NCI-H774 (cell line): ENCODE data around the gene GALE.
A peak's percentile ranks its signal among the peaks of the same experiment; 100 is the strongest.
"Not testable (repeated sequence)": the region's sequence is repeated elsewhere in the genome, so short reads cannot be mapped to it uniquely, and the experiment has no call there.

Experiments
- DNase-seq: peaks from one replicate; lab custom pipeline; 2025; lab: John Stamatoyannopoulos, UW

The GALE gene

DNA sequence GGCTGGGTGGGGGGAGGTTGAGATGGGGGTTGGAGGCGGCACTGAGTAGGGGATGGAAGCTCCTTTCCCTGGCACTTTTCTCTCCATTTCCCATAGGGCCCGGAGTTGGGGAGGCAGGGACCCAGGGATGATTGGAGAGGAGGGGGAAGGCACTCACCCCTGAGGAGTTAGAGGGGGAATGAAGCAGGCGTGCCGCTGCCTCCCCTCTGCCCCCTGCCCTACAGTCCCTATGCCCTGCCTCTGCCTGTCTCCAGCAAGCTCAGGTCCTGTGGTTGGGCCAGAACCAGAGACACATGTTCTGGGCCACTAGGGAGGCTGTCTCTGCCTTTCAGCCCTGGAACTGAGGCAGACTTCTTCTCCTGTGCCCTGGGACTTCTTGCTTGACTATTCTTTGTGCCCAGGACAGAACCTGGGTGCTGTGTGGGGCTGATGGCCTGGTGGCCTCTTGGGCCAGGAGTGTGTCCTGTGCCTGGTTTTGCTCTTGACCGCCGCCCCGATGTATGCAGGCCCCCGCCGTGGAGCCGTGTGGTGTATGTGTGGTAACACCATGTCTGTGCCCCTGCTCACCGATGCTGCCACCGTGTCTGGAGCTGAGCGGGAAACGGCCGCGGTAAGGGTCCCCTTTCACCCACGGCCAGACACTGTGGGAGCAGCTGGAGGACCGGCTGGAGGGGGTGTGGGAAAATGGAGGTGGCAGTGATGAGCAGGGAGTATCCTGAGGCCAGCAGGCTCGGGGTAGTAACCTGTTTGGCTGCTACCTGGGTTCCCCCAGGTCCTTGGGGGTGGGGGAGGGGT lies 8.2 kb downstream of the GALE start:
- DNase-seq = no peak

DNA sequence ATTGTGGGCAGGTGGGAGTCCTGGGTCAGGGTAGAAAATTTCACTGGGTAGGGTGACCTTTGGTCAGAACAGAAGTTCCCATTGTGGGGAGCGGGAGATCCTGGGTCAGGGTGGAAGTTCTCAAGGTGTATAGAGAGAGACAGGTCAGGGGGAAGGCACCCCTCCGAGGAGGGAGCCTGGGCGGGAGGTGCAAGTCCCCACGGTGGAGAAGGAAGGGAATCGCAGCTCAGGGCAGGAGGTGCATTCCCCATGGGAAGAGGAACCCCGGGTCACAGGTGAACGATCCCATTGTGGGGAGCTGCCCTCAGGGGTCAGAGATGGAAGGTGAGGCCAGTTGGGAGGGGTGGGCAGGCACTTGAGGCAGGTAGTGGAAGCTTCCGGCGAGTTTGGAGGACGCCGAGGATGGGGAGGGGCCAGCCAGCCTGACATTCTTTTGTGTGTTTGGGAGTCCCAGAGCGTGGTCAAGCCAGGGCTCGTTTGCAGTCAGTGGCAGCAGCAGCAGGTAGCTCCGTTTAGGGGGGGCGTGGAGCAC lies 9.0 kb downstream of the GALE start:
- DNase-seq = no peak

DNA sequence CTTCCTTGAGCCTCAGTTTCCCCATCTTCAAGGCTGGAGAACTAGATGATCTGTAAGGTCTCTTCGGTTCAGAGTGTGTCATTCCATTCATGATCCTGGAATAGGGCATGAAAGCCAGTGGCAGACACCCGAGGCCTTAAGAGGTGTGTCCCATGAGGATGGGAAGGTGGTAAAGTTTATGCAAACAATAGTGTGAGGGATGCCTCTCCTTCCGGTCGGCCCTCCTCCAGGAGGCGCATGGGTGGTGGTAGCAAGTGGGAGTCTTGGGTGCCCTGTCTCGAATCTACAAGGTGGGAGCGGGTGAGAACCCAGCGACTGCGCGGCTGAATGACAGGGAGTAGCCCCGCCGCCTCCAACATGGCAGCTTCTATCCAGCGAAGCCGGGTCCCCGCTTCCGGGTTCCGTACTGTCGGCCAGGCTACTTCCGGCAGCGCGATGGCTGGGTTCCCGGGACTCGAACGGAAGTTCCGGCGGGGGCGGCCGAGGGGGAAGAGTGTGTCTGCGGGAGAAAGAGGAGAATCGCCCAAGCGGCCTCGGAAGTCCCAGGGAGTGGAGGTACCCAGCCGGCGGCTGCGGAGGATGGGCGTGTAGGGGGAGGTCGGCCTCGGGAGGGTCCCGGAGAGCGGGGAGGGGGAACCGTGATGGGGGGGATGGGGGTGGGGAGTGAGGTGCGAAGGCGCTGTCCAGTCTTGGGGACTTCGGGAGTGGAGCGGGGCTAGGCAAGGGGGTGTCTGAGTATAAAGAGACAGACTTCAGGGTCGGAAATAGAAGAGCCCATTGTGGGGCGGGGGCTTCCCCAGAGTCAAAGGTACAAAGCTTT lies 9.6 kb downstream of the GALE start, which contains the start of gene LYPLA2:
LYPLA2 (plus strand) TSS at position 450 of the 820 bp plus-strand sequence. CDS start 1,538 bp downstream, outside the sequence.
- DNase-seq = peak; percentile 69

DNA sequence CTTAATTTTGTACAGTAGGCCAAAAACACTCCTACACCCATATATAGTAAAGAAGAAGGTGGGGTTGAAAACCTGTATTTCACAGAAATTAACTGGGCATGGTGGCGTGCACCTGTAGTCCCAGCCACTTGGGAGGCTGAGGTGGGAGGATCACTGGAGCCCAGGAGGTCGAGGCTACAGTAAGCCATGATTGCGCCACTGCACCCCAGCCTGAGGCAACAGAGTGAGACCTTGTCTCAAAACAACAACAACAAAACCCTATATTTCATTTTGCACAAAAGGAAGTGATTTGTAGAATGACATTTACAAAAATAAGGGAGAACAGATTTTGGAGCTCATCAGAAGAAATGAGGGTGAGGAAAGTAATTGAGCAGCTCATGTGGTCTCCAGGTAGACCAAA lies 11.9 kb downstream of the GALE start:
- DNase-seq = no peak

DNA sequence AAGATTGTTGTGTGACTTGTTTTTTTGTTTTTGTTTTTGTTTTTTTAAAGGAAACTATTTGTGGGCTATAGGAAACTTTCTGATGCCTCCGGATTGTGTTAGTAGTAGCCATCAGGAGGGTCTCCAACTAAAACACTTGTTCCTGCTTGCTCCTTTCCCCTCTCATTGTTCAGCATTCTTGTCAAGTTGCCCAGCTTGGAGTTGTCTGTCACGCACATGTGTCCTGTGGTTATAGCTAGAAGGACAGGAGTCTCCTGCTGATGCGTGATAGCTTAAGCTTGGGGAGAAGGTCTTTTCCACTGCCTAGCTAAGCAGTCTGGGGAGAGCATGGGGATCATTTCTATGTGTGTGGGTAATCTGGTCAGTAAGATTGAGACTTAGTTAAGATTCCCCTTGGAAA lies 12.9 kb downstream of the GALE start:
- DNase-seq = no peak

DNA sequence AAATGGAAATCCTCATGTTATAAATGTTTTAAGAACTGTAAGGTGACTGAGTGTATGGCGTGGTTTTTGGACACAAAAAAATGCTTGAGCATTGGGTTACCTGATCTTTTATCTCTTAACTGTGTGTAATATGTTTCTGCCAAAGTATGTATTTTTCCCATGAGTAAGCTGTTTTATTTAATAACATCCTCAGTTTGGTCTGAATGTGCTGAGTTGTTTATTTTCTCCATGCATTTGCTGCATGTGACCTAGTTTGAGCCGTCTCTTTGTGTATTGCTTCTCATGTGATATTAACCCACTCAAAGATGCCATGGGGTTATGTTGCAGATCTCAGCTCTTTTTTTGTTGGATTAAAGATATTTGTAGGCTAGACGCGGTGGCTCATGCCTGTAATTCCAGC lies 15.7 kb downstream of the GALE start:
- DNase-seq = no peak

DNA sequence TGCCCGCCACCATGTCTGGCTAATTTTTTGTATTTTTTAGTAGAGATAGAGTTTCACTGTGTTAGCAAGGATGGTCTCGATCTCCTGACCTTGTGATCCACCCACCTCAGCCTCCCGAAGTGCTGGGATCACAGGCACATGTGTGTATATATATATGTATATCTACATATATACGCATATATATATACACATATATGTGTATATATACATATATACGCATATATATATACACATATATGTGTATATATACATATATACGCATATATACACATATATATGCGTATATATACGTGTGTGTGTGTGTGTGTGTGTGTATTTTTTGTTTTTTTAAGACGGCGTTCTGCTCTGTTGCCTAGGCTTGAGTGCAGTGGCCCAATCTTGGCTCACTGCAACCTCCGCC lies 17.4 kb downstream of the GALE start:
- DNase-seq = not testable (repeated sequence)

DNA sequence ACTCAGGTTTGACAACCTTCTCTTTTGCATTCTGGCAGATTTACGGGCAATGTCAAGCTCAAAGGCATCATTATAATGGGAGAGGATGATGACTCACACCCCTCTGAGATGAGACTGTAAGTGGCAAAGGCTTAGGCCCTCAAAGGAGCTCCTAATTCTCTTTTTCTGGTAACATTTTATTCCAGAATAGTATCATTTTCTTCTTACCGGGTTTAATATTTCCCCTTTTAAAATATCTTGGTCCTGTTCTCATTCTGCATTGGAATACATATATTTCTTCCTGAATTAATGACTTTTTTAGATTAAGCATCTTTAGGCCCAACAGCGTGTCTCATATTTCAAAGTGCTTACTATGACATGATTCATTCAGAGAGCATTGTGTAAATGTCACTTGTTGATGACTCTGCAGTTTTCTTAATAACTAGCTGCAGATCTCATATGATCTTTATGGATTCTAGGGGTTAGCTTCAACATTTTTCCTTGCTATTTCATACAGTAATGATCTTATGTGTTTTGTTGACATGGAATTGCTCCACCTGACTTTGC lies 20.7 kb downstream of the GALE start:
- DNase-seq = no peak

DNA sequence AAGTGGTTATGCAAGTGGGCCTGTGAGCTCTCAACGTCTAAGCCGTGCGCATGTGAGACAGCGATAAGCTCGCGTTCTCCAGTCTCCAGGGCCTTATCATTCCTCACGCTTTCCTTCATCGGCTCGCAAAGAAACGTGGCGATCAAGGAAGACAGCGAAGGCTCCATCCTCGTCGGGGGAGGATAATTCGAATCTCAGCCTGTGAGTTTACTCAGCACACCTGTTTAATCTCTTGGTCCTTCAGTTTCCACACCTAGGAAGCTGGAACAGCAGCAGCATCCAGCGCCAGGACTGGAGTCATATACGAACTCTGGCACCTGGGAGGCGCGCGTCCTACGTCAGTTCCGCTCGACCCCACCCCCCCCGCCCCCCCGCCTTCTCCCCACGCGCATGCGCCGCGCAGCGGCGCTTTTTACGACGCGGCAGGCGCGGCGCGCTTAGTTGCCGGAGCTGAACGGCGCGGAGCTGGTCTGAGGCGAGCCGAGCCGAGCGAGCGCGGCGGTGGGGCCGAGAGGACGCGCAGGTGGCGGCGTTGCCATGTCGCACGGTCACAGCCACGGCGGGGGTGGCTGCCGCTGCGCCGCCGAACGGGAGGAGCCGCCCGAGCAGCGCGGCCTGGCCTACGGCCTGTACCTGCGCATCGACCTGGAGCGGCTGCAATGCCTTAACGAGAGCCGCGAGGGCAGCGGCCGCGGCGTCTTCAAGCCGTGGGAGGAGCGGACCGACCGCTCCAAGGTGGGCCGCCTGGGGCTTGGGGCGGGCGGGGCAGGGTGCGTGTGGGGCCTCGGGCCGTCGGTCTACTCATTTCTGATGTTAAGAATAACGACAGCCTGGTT lies 22.4 kb downstream of the GALE start, which contains the start of gene PITHD1:
PITHD1 (plus strand) TSS at position 440 of the 836 bp plus-strand sequence; CDS start at position 538, 98 bp downstream.
- peak; percentile 66 for DNase-seq

DNA sequence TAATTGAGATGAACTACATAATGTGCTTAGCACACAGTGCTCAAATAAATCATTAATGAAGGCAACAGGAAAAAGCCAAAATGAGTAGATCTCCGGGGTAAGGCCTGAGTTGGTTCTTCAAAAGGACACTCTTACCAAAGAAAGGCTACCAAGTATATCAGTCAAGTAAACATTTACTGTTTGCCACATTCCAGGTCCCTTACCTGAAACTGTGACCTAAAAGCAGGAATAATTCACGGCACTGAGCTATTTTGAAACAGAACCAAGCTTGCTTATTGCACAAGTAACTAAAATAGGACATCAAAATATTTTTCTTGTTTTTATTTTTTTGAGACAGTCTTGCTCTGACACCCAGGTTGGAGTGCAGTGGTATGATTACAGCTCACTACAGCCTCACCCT lies 24.3 kb downstream of the GALE start:
- no peak for DNase-seq

DNA sequence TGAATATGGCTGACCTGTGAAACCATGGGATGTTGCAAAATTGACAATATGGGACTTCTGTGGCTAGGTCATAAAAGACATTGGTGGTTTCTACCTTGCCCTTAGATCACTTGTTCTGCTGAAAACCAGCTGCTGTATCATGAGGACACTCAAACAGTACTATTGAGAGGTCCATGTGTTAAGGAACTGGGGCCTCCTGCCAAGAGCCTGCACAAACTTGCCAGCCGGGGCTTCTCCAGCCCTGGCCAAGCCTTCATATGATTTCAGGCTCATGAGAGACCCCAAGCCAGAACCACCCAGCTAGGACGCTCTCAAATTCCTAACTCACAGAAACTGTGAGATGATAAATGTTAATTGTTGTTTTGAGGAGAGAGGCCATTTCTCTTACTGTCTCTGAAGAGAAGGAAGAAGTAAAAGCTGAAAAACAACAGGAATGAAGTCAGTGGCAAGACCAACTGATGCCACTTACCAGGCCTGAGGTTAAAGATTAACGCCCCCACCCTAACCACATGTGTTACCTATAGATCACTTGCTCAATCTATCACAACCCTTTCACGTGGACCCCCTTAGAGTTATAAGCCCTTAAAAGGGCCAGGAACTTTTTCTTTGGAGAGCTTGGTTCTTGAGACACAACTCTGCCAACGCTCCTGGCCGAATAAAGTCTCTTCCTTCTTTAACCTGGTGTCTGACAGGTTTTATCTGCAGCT lies 26.2 kb downstream of the GALE start:
- no peak for DNase-seq

DNA sequence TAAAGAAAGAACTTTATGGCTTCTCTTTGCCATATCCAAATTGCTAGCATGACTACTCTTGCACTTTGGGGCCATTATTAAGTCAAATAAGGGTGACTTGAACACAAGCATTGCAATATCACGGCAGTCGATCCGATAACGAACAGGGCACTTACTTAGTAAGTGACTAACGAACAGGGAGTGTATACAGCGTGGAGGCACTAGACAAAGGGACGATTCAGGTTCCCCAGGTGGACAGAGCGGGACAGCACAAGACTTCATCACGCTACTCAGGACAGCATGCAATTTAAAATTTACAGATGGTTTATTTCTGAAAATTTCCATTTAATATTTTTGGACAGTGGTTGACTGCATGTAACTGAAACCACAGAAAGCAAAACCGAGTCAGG lies 27.7 kb downstream of the GALE start:
- DNase-seq = no peak

DNA sequence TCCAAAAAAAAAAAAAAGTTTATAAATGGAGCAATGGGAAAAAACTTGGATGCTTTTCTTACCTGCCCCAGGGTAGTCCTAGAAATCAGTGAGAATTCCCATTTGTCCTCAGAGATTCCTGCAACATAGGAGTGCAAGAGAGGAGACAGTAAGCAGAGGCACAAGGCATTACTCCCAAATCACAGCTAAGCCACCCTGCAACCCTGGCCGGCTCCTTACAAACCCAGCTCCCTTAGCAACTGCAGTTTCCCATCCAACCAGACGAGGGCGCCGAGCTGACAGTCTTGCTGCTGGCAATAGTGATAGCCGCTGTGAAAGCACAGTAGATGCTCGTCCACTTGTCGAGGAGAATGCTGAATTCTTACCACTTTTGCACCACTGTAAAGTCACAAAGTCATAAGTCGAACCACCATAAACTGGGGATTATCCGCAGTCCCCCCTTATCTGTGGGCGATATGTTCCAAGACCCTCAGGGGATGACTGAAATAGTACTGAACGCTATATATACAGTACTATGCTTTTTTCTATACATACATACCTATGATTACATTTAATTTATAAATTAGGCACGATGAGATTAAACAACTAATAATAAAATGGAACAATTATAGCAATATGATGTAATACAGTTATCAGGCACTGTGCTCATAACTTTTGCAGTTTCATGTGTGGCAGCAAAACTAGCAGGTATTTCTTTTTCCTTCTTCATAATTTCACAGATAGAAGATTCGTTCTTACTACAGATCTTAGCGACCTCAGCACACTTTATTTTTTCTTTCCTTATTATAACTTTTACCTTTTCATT lies 28.3 kb downstream of the GALE start:
- peak; percentile 20 for DNase-seq

DNA sequence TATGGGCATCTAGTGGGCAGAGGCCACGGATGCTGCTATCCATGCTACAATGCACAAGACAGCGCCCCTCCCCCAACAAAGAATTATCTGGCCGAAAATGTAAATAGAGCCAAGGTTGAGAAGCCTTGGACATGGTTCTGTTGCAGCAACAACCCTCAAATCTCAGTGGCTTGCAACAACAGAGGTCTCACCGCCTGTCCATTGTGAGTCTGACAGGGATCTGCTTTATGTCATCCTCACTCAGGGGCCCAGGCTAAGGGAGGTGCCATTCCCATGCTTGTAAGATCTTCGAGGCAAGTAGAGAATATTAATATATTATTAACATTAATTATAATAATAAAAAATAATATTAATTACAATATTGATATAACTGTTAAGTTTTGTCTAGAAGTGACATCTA lies 31.8 kb downstream of the GALE start:
- no peak for DNase-seq

DNA sequence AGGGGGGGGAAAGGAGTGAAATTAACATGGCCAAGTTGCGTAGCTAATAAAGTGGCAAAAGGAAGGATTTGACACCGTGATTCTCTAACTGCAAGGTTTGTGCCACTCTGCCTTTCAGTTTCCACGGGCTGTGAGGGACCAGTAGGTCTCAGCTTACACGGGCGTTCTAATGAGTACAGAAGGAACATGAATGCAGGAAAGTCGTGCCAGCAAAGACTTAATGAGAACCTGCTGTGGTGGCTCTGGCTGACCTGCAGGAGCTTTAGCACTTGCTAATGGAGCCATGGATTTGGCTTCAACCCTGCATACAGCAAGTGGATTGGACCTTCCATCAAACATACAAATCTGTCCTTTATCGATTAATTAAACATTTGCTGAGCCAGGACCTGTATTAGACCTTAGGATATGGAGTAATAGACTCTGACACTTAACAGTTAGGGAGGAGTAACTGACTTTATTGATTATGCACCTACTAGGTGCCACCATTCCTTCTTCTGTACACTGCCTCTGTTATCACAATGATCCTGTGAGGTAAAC lies 37.4 kb downstream of the GALE start:
- DNase-seq = no peak

DNA sequence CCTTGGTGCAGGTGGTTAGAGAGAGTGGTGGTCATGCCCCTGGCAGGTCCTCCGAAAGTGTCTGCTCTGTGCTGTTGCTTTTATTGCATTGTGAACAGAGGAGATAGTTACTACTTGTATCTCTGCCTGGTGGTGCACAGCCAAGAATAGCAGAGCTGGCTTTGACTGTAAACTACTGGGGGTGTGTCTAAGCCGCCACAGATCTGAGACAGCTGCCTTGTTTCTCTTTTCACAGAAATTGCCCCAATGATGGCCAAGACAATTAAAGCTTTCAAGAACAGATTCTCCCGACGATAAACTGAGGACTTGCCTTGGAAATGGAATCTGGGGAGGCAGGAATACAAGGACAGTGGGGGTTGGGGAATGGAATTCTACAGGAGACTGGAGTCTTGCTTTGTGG lies 41.3 kb downstream of the GALE start:
- no peak for DNase-seq

DNA sequence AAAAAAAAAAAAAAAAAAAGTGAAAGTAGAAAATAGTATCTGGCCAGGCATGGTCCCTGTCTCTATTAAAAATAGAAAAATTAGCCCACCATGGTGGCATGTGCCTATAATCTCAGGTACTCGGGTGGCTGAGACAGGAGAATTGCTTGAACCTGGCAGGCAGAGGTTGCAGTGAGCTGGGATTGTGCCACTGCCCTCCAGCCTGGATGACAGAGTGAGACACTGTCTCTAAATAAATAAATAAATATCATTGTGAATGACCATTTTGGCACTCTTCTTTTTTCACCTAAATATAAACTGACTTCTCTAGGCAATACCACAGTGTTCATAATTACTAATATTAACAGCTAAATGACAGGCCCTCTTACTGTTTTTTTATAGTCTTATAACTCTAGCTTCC lies 42.7 kb downstream of the GALE start:
- no peak for DNase-seq

DNA sequence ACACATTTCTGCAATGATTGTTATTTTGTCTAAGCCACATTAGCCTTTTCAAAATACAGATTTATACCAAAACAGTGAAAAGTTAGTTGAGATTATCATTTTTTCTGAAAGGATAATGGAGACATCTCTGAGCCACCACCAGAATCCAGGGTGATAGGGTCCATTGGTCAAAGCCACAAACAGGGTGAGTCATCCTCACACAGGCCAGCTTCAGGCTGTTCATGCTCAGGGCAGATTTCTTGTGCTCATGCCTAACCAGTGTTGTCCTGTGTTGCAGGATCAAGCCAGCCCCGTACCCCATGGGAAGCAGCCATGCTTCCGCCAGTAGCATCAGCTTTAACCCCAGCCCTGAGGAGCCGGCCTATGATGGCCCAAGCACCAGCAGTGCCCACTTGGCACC lies 43.9 kb downstream of the GALE start:
- DNase-seq = no peak

DNA sequence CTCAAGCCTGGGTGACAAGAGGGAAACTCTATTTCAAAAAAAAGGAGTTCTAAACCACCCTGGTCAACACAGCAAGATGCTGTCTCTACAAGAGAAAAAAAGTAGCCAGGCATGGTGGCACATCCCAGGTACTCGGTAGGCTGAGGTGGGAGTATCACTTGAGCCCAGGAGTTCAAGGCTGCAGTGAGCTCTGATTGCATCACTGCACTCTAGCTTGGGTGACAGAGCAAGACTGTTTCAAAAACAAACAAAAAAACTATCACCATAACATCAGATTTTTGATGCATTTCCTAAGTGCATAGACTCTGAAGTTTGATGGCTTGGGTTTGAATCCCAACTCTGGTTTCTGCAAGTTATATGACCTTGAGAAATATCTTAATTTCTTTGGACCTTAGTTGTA lies 47.6 kb downstream of the GALE start:
- DNase-seq = no peak

DNA sequence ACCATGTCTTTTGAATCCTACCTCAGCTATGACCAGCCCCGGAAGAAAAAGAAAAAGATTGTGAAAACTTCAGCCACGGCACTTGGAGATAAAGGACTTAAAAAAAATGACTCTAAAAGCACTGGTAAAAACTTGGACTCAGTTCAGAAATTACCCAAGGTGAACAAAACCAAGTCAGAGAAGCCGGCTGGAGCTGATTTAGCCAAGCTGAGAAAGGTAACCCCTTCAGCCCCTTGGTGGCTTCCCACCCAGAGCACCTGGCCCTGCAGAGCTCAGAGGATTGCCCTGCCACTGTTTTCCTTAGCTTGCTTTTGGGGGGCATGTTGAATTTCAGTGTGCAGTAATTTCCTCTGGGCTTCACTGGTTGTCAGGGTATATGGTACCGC lies 48.7 kb downstream of the GALE start:
- DNase-seq = no peak
